GOT3 (cell line): ENCODE data around the gene SYCP2L.
"Not testable (repeated sequence)": the region's sequence is repeated elsewhere in the genome, so short reads cannot be mapped to it uniquely, and the experiment has no call there.

ENCODE experiments used
- DNase-seq: peaks from one replicate; lab custom pipeline; 2025; ENCODE audit warnings: mixed read lengths; lab: John Stamatoyannopoulos, UW

The SYCP2L gene

GRCh38 chr6:10886691-10887502 lies at the start of gene SYCP2L:
Gene SYCP2L (plus strand): TSS chr6:10887052. CDS start chr6:10887127, 75 bp downstream.
- no peak for DNase-seq

- no peak for DNase-seq
These were observed 49.2 kb upstream of the SYCP2L start for GRCh38 chr6:10837622-10837994.

- peak; percentile 47 for DNase-seq
These were observed 48.7 kb upstream of the SYCP2L start, which contains the start of gene MAK for GRCh38 chr6:10837995-10838793. Gene MAK (minus strand): TSS chr6:10838539. CDS start chr6:10830648, 7,891 bp downstream.

- no peak for DNase-seq
These were observed 48.0 kb upstream of the SYCP2L start for GRCh38 chr6:10838794-10839333.

GRCh38 chr6:10843554-10843953 lies 43.3 kb upstream of the SYCP2L start:
- no peak for DNase-seq

GRCh38 chr6:10847684-10848083 lies 39.2 kb upstream of the SYCP2L start:
- no peak for DNase-seq

- no peak for DNase-seq
These were observed 37.0 kb upstream of the SYCP2L start for GRCh38 chr6:10849901-10850300.

GRCh38 chr6:10850728-10851127 lies 36.1 kb upstream of the SYCP2L start:
- DNase-seq, result no peak

GRCh38 chr6:10852361-10852960 lies 34.4 kb upstream of the SYCP2L start:
- no peak for DNase-seq

- DNase-seq, result not testable (repeated sequence)
These were observed 33.0 kb upstream of the SYCP2L start for GRCh38 chr6:10853849-10854300.

- no peak for DNase-seq
These were observed 31.8 kb upstream of the SYCP2L start for GRCh38 chr6:10854922-10855632.

- DNase-seq, result no peak
These were observed 29.6 kb upstream of the SYCP2L start for GRCh38 chr6:10857259-10857658.

- DNase-seq, result no peak
These were observed 25.8 kb upstream of the SYCP2L start for GRCh38 chr6:10861086-10861485.

GRCh38 chr6:10862361-10862760 lies 24.5 kb upstream of the SYCP2L start:
- DNase-seq, result no peak

GRCh38 chr6:10863031-10863430 lies 23.8 kb upstream of the SYCP2L start:
- DNase-seq, result not testable (repeated sequence)

GRCh38 chr6:10866709-10867108 lies 20.1 kb upstream of the SYCP2L start:
- not testable (repeated sequence) for DNase-seq

- DNase-seq, result no peak
These were observed 18.9 kb upstream of the SYCP2L start for GRCh38 chr6:10867952-10868351.

- no peak for DNase-seq
These were observed 13.5 kb upstream of the SYCP2L start for GRCh38 chr6:10873374-10873773.

- no peak for DNase-seq
These were observed 12.6 kb upstream of the SYCP2L start for GRCh38 chr6:10874207-10874606.

- DNase-seq, result no peak
These were observed 11.8 kb upstream of the SYCP2L start for GRCh38 chr6:10875026-10875425.

GRCh38 chr6:10877012-10877411 lies 9.8 kb upstream of the SYCP2L start:
- DNase-seq, result no peak

GRCh38 chr6:10877871-10878270 lies 9.0 kb upstream of the SYCP2L start:
- DNase-seq, result no peak
